ENCODE results near the gene LOC128125822.

DNA sequence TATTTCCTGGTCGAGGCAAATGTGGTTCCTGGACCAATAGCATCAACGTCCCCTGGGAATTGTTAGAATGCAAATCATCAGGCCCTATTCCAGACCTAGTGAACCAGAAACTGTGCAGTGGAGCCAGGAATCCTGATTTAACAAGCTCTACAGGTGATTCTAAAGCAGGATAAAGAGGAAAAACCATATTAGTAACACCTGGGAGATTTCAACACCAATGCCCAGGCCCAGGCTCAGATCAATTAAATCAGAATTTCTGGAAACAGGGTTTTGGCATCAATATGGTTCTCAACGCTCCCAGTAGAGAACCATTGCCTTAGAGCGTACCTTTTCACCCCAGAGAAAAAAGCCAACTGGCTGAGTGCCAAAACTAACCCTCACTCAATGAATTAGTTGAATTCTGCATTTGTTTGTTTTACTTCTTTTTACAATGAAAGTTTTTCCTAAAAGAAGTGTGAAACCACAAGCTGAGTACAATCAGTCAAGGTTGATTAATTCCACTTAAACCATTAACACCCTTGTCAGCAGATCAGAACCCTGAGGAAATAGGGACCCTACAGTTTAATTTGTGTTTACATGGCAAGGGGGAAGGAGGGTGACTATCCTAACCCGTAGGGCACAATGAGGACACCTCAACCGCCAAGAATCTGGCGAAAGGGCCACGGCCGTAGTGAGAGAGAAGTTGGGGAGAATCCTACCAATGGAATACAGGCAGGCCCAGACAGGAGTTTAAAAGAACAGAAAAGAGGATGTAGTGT lies 34.9 kb upstream of the LOC128125822 start:
- TF ChIP-seq, protein P1, sequence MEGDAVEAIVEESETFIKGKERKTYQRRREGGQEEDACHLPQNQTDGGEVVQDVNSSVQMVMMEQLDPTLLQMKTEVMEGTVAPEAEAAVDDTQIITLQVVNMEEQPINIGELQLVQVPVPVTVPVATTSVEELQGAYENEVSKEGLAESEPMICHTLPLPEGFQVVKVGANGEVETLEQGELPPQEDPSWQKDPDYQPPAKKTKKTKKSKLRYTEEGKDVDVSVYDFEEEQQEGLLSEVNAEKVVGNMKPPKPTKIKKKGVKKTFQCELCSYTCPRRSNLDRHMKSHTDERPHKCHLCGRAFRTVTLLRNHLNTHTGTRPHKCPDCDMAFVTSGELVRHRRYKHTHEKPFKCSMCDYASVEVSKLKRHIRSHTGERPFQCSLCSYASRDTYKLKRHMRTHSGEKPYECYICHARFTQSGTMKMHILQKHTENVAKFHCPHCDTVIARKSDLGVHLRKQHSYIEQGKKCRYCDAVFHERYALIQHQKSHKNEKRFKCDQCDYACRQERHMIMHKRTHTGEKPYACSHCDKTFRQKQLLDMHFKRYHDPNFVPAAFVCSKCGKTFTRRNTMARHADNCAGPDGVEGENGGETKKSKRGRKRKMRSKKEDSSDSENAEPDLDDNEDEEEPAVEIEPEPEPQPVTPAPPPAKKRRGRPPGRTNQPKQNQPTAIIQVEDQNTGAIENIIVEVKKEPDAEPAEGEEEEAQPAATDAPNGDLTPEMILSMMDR (IDR thresholded peaks at IDR 0.05), result no peak
- TF ChIP-seq POLR2A (IDR thresholded peaks at IDR 0.05), result no peak

Data from thyroid gland (tissue), 4 donors.